B cell (primary cell): ENCODE data around the gene OR1K1.

Source experiments
- CTCF ChIP-seq: fragments of 200-600 bp; IDR thresholded peaks from one replicate; pipeline ENCODE4 v1.8.0; 2022; ENCODE audit warnings: antibody characterized with exemption, mild to moderate bottlenecking
- EZH2 ChIP-seq: IDR thresholded peaks from 2 replicates; pipeline ENCODE4 v1.6.1; 2012; ENCODE audit warnings: borderline replicate concordance, low read depth, mild to moderate bottlenecking, moderate library complexity, low read length; ENCODE audit not compliant: insufficient read depth, poor library complexity, severe bottlenecking

GRCh38 chr9:122808141-122808540 lies 8.2 kb downstream of the OR1K1 start:
- TF ChIP-seq CTCF (no peak), EZH2 (no peak)
